ENCODE data around the gene CTTNBP2NL. TPM values are rescaled to one million over a fixed set of nuclear protein-coding genes. Genes with fewer than 3 reads are reported as not detected.

The CTTNBP2NL gene
- total and polyA plus RNA-seq, 2 experiments from 2014 or later: 18.5 to 31.0 TPM

GRCh38 chr1:112386024-112386723, 9.8 kb upstream of the CTTNBP2NL start (continued):
- TF ChIP-seq ZNF462 (CRISPR knock-in tag; IDR thresholded peaks at IDR 0.05) (no peak), EZH2phosphoT487 (IDR thresholded peaks at IDR 0.05; ENCODE audit: unreplicated experiment) (no peak), NANOG (IDR thresholded peaks at IDR 0.05; ENCODE audit: borderline replicate concordance) (no peak), ETS1 (IDR thresholded peaks at IDR 0.05) (no peak)

GRCh38 chr1:112386731-112387346, 9.2 kb upstream of the CTTNBP2NL start:
- no peaks in the 10 kb centered on the region for H3K9me2 ChIP-seq (ENCODE audit: insufficient read depth)
- H3K79me2 ChIP-seq (replicated peaks; ENCODE audit: insufficient read depth): no peaks in the 10 kb centered on the region
- H3K27ac Mint-ChIP-seq: no peak overlapping the region
- no peak overlapping the region for H3K27ac ChIP-seq (ENCODE audit: low read depth)
- H3K36me3 ChIP-seq (ENCODE audit: insufficient read depth): no peaks in the 10 kb centered on the region
- no peaks in the 10 kb centered on the region for H3F3A ChIP-seq (replicated peaks; ENCODE audit: low read depth)
- no peaks in the 10 kb centered on the region for H4K20me1 ChIP-seq (replicated peaks; ENCODE audit: insufficient read depth)
- H3K36me3 Mint-ChIP-seq (ENCODE audit: low read depth): no peaks in the 10 kb centered on the region
- no peak overlapping the region for H3K4me3 ChIP-seq
- H3K27me3 ChIP-seq (ENCODE audit: insufficient read depth): no peaks in the 10 kb centered on the region
- no peak overlapping the region for H3K4me2 ChIP-seq
- H3K4me1 Mint-ChIP-seq: peaks cover 17% of the 10 kb centered on the region
- ATAC-seq (no peak), DNase-seq (ENCODE audit: low spot score) (no peak)
- H3K4me1 ChIP-seq (ENCODE audit: insufficient read depth): peaks cover 11% of the 10 kb centered on the region; the same call in 1 of the 2 replicates
- no peak overlapping the region for H3K4me3 Mint-ChIP-seq
- no peaks in the 10 kb centered on the region for H3K9me3 Mint-ChIP-seq
- H2AFZ ChIP-seq: no peak overlapping the region
- TF ChIP-seq POLR2AphosphoS5 (IDR thresholded peaks at IDR 0.05; ENCODE audit: low read depth) (no peak), REST (IDR thresholded peaks at IDR 0.05; ENCODE audit: unreplicated experiment) (no peak), EZH2phosphoT487 (IDR thresholded peaks at IDR 0.05; ENCODE audit: unreplicated experiment) (no peak), NANOG (IDR thresholded peaks at IDR 0.05; ENCODE audit: borderline replicate concordance) (no peak), CREB1 (CRISPR knock-in tag; IDR thresholded peaks at IDR 0.05; ENCODE audit: low read depth) (no peak), ETS1 (IDR thresholded peaks at IDR 0.05) (no peak), EZH2 (IDR thresholded peaks at IDR 0.05; ENCODE audit: low read depth, unreplicated experiment) (no peak), ZNF331 (CRISPR knock-in tag; IDR thresholded peaks at IDR 0.05; ENCODE audit: low read depth) (no peak)
- H3K27me3 Mint-ChIP-seq (ENCODE audit: insufficient read depth, low read depth, poor library complexity): peaks cover 3% of the 10 kb centered on the region
